ENCODE results near the gene LRRC1. TPM values are rescaled to one million over a fixed set of nuclear protein-coding genes. Genes with fewer than 3 reads are reported as not detected.

LRRC1 gene
- total and polyA plus RNA-seq, 2 experiments from 2014 or later = 9.1 to 11.4 TPM

- TF ChIP-seq CTCF (IDR thresholded peaks at IDR 0.05; ENCODE audit: low read depth, low read length) = no peak
- DNase-seq (ENCODE audit: low read depth in 1 of 2, low spot score in 1 of 2) = no peak
- H3K36me3 ChIP-seq = no peaks in the 10 kb centered on the region
- H3K4me1 ChIP-seq (ENCODE audit: low read depth) = no peaks in the 10 kb centered on the region
- H3K27me3 ChIP-seq = no peaks in the 10 kb centered on the region
- no peak overlapping the region for H3K4me3 ChIP-seq
- H3K9me3 ChIP-seq (ENCODE audit: low read depth) = no peaks in the 10 kb centered on the region
- H3K27ac ChIP-seq = no peak overlapping the region
Observed at GRCh38 chr6:53939830-53940229, 145.0 kb downstream of the LRRC1 start.

GRCh38 chr6:53943395-53943794 is 148.6 kb downstream of the LRRC1 start:
- peak in 1 of 2 donors; percentile 38 for DNase-seq (ENCODE audit: low read depth in 1 of 2, low spot score in 1 of 2)
- no peaks in the 10 kb centered on the region for H3K9me3 ChIP-seq (ENCODE audit: low read depth)
- H3K36me3 ChIP-seq = no peaks in the 10 kb centered on the region
- H3K4me1 ChIP-seq (ENCODE audit: low read depth) = no peaks in the 10 kb centered on the region
- no peaks in the 10 kb centered on the region for H3K27me3 ChIP-seq
- H3K4me3 ChIP-seq = no peak overlapping the region
- no peak overlapping the region for H3K27ac ChIP-seq
- no peak for TF ChIP-seq CTCF (IDR thresholded peaks at IDR 0.05; ENCODE audit: low read depth, low read length)

- TF ChIP-seq CTCF (IDR thresholded peaks at IDR 0.05; ENCODE audit: low read depth, low read length) = no peak
- no peak overlapping the region for H3K4me3 ChIP-seq
- no peak overlapping the region for H3K27ac ChIP-seq
- no peaks in the 10 kb centered on the region for H3K27me3 ChIP-seq
- no peaks in the 10 kb centered on the region for H3K9me3 ChIP-seq (ENCODE audit: low read depth)
- no peaks in the 10 kb centered on the region for H3K4me1 ChIP-seq (ENCODE audit: low read depth)
- no peaks in the 10 kb centered on the region for H3K36me3 ChIP-seq
- DNase-seq (ENCODE audit: low read depth in 1 of 2, low spot score in 1 of 2) = no peak
Observed at GRCh38 chr6:53944091-53944490, 149.3 kb downstream of the LRRC1 start.

- DNase-seq (ENCODE audit: low read depth in 1 of 2, low spot score in 1 of 2) = peak in 1 of 2 donors; percentile 16
- no peak for TF ChIP-seq CTCF (IDR thresholded peaks at IDR 0.05; ENCODE audit: low read depth, low read length)
- Histone ChIP-seq H3K36me3 (no peaks in the 10 kb centered on the region), H3K4me3 (no peak overlapping the region), H3K27ac (no peak overlapping the region), H3K4me1 (ENCODE audit: low read depth) (no peaks in the 10 kb centered on the region), H3K9me3 (ENCODE audit: low read depth) (no peaks in the 10 kb centered on the region), H3K27me3 (no peaks in the 10 kb centered on the region)
Observed at GRCh38 chr6:53944543-53944942, 149.7 kb downstream of the LRRC1 start.

GRCh38 chr6:53945765-53946407 is 151.1 kb downstream of the LRRC1 start:
- Histone ChIP-seq H3K36me3 (no peaks in the 10 kb centered on the region), H3K27me3 (no peaks in the 10 kb centered on the region), H3K4me1 (ENCODE audit: low read depth) (no peaks in the 10 kb centered on the region), H3K27ac (no peak overlapping the region), H3K4me3 (no peak overlapping the region), H3K9me3 (ENCODE audit: low read depth) (no peaks in the 10 kb centered on the region)
- TF ChIP-seq CTCF (IDR thresholded peaks at IDR 0.05; ENCODE audit: low read depth, low read length) = no peak
- no peak for DNase-seq (ENCODE audit: low read depth in 1 of 2, low spot score in 1 of 2)

All from cardiac muscle cell (in vitro differentiated cells and primary cell).